Kidney (tissue), 14 donors: ENCODE measurements around the gene NAP1L4. TPM values are rescaled to one million over a fixed set of nuclear protein-coding genes. Genes with fewer than 3 reads are reported as not detected.

Experiments
- DNase-seq, 5 donors: peaks; one replicate each; pipeline ENCODE4 v3.0.0-alpha.2; 2013 to 2020
- FAIRE-seq: peaks from 2 replicates; lab custom pipeline; 2012; peaks lifted over from hg19 to GRCh38; lab: Jason Lieb, UNC
- H3K27ac ChIP-seq, 2 donors: one replicate each; pipeline ENCODE4 v1.7.0; 2013; ENCODE audit warnings: low read depth in 2 of 2, low read length in 2 of 2, inconsistent platforms in 1 of 2
- H3K27me3 ChIP-seq: one replicate; pipeline ENCODE4 v1.7.1; 2013; ENCODE audit warnings: low read length, inconsistent platforms; ENCODE audit not compliant: control insufficient read depth, insufficient read depth
- H3K36me3 ChIP-seq, 3 donors: one replicate each; pipeline versions ENCODE4 v1.7.0 to v1.7.1; 2013; ENCODE audit warnings: low read length in 3 of 3, control low read depth in 1 of 3, inconsistent platforms in 1 of 3; ENCODE audit not compliant: insufficient read depth in 3 of 3, control insufficient read depth in 2 of 3
- H3K4me1 ChIP-seq, 3 donors: one replicate each; pipeline versions ENCODE4 v1.7.0 to v1.7.1; 2013; ENCODE audit warnings: low read length in 3 of 3, inconsistent platforms in 1 of 3, low read depth in 1 of 3; ENCODE audit not compliant: control insufficient read depth in 2 of 3, insufficient read depth in 2 of 3
- H3K4me3 ChIP-seq, 3 donors: one replicate each; pipeline versions ENCODE4 v1.7.0 to v1.8.1; 2013; ENCODE audit warnings: low read length in 3 of 3, control low read depth in 1 of 3, inconsistent platforms in 1 of 3
- H3K9ac ChIP-seq, 3 donors: one replicate each; pipeline versions ENCODE4 v1.7.0 to v1.7.1; 2013; ENCODE audit warnings: low read length in 3 of 3, control low read depth in 1 of 3, inconsistent platforms in 1 of 3
- H3K9me3 ChIP-seq, 3 donors: one replicate each; pipeline versions ENCODE4 v1.7.0 to v1.7.1; 2013; ENCODE audit warnings: low read length in 3 of 3, control low read depth in 1 of 3, inconsistent platforms in 1 of 3; ENCODE audit not compliant: control insufficient read depth in 2 of 3, insufficient read depth in 1 of 3
- CTCF ChIP-seq: IDR thresholded peaks from 3 replicates; pipeline ENCODE4 v1.5.1; 2012; ENCODE audit warnings: mild to moderate bottlenecking, moderate library complexity, borderline replicate concordance; ENCODE audit not compliant: insufficient read depth; ENCODE audit errors: extremely low read depth
- intact Hi-C: fragments of 100-400 bp; cut with DNase I; formaldehyde crosslinking; loops from one replicate; pipeline ENCODE4 v1.11.1; 2022
- polyA plus RNA-seq: library from polyadenylated mRNA; stranded (reverse); fragments of 350-450 nt; fragmentation: Illumina TruSeq; extraction: RNeasy Lipid Tissue Mini Kit (QIAGEN cat#74804); gene quantifications from one replicate; pipeline ENCODE4 v1.2.3, GENCODE V29; 2014; ENCODE audit warnings: low read depth, low replicate concordance; ENCODE audit not compliant: insufficient read depth
- total RNA-seq: library from RNA; stranded (reverse); fragmentation: NEBNext Ultra II Directional; extraction: Animal tissue kit (Norgen Biotek cat#: 25700); gene quantifications from one replicate; pipeline ENCODE4 v1.2.1, GENCODE V29; 2021
- donor health status: control.
- donor health status: control.
- donor health status: control.
- donor health status: control.
- donor health status: control.
- donor health status: DM: yes; HTN: yes; CAD: no.
- donor health status: Normal renal cell carcinoma (clear cell type).

Gene NAP1L4
- total and polyA plus RNA-seq, 2 donors from 2014 or later, result 120 to 133 TPM

GRCh38 chr11:2944530-2944929 lies 47.6 kb downstream of the NAP1L4 start:
- H3K9ac ChIP-seq, result no peak overlapping the region

GRCh38 chr11:2943711-2944118 lies 48.4 kb downstream of the NAP1L4 start:
- no peaks in the 10 kb centered on the region for H3K27me3 ChIP-seq
- no peaks in the 10 kb centered on the region for H3K9me3 ChIP-seq
- no peak overlapping the region for H3K27ac ChIP-seq
- no peak overlapping the region for H3K4me3 ChIP-seq
- no peak for TF ChIP-seq CTCF
- peaks cover 0 to 29% (median 18%) of the 10 kb centered on the region in 3 donors for H3K4me1 ChIP-seq
- H3K9ac ChIP-seq, result no peak overlapping the region
- FAIRE-seq (no peak), DNase-seq (peak in 2 of 5 donors; percentile 67 to 90)
- peaks cover 0 to 19% (median 1%) of the 10 kb centered on the region in 3 donors for H3K36me3 ChIP-seq
- intact Hi-C loops, result no loop called here

More at GRCh38 chr11:2944530-2944929, 47.6 kb downstream of the NAP1L4 start:
- Histone ChIP-seq H3K36me3 (peaks cover 0 to 28% (median 5%) of the 10 kb centered on the region in 3 donors), H3K27ac (no peak overlapping the region), H3K9me3 (no peaks in the 10 kb centered on the region), H3K4me3 (no peak overlapping the region), H3K4me1 (peaks cover 0 to 29% (median 18%) of the 10 kb centered on the region in 3 donors), H3K27me3 (no peaks in the 10 kb centered on the region)
- TF ChIP-seq CTCF, result no peak
- intact Hi-C loops, result no loop called here
- DNase-seq (peak in 1 of 5 donors; percentile 79), FAIRE-seq (no peak)

GRCh38 chr11:2942872-2943710 lies 49.0 kb downstream of the NAP1L4 start:
- no peak for FAIRE-seq
- Histone ChIP-seq H3K4me1 (peaks cover 0 to 29% (median 18%) of the 10 kb centered on the region in 3 donors), H3K27ac (no peak overlapping the region)

More at GRCh38 chr11:2942872-2943710, 49.0 kb downstream of the NAP1L4 start:
- Histone ChIP-seq H3K9ac (no peak overlapping the region), H3K36me3 (peaks cover 0 to 13% (median 0%) of the 10 kb centered on the region in 3 donors), H3K9me3 (peaks cover 0 to 2% (median 0%) of the 10 kb centered on the region in 3 donors), H3K4me3 (no peak overlapping the region), H3K27me3 (no peaks in the 10 kb centered on the region)
- intact Hi-C loops, result no loop called here
- no peak for TF ChIP-seq CTCF
- DNase-seq, result no peak
